IPS-NIHi11 (cell line): ENCODE data around the gene GZMM.
A peak's percentile ranks its signal among the peaks of the same experiment; 100 is the strongest.
"Not testable (repeated sequence)": the region's sequence is repeated elsewhere in the genome, so short reads cannot be mapped to it uniquely, and the experiment has no call there.

Experiments
- DNase-seq: peaks from one replicate; pipeline ENCODE4 v3.0.0; 2012; ENCODE audit warnings: mixed read lengths, low spot score

GZMM gene

DNA sequence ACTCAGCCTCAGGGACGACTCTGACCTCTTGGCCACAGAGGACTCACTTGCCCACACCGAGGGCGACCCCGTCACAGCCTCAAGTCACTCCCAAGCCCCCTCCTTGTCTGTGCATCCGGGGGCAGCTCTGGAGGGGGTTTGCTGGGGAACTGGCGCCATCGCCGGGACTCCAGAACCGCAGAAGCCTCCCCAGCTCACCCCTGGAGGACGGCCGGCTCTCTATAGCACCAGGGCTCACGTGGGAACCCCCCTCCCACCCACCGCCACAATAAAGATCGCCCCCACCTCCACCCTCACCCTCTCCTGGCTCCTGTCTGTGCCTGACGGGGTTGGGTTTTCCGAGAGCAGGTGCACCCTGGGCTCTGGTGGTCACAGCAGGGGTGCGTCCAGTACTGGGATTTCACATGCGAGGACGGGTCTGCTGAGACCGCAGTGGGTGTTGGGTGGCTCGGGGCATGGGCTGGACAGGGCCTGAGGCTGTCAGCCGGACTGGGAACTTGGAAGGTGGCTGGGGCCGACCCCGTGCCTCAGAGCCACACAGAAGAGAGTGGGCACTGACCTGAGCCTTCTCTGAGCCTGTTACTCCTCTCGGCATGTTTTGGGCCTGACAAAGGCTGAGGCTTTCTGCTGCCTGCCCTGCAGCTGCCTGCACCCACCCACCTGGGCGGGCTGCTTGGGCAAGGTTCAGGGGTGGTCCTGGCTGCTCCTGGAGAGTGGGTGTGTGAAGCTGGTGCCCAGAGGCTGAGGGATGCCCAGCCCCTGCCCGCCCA is 39.5 kb downstream of the GZMM start:
- DNase-seq, result no peak

DNA sequence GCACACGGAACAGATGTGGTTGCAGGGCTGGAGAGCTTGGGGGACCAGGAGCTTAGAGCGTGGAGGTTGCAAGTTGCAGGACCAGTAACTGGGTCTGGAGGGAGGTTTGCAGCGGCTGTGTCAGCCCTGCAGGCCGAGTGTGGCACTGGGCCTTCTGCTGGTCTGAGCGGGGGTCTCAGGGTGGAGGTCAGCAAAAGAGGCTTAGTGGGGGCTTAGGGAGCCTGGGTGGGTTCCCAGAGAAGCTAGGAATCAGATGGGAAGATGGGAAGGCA is 40.1 kb downstream of the GZMM start:
- no peak for DNase-seq

DNA sequence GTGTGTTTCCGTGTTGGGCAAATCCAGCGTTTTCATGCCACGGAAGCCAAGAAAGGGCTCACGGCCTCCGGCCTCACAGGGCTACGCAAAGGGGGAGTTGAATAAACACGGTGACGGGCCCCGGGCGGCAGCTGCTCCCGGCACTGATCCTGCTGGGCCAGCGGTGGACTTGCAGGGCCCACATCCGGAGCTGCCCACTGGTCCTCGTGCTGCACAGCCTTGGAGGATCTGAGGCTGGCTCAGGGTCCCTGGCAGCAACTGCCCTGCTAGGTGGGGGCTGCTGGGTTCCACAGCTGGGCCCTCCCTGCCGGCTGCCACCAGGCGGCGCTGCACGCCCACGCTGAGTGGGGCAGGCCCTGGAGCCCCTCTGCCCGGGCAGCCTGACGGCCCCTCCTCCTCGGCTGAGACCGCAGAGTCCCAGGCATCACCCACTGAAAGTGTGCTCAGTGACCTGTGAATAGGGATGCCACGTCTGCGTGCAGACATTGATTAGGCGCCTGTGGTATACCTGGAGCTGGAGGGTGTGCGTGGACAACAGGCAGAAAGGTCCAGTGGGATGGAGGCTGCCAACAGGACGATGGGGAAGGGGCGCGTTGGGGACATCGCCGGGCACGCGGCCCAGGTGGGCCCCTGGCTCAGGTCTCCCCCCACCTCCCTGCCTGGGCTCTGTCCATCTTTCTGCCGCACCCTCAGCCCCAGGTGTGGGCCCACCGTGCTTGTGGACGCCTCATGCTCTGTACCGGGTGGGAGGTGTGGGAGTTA is 40.6 kb downstream of the GZMM start:
- DNase-seq, result peak; percentile 91

DNA sequence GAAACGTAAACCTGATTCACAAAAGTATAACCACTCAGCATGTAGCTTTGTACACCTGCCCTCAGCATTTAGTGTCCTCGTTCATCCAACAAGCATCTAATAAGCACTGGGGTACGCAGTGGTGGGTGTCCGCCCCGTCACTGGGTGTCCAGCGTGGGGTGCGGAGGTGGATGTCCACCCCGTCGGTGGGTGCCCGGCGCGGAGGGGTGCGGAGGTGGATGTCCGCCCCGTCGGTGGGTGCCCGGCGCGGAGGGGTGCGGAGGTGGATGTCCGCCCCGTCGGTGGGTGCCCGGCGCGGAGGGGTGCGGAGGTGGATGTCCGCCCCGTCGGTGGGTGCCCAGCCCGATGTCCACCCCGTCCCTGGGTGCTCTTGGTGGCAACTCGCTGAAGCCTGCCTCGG is 41.3 kb downstream of the GZMM start:
- DNase-seq, result not testable (repeated sequence)

DNA sequence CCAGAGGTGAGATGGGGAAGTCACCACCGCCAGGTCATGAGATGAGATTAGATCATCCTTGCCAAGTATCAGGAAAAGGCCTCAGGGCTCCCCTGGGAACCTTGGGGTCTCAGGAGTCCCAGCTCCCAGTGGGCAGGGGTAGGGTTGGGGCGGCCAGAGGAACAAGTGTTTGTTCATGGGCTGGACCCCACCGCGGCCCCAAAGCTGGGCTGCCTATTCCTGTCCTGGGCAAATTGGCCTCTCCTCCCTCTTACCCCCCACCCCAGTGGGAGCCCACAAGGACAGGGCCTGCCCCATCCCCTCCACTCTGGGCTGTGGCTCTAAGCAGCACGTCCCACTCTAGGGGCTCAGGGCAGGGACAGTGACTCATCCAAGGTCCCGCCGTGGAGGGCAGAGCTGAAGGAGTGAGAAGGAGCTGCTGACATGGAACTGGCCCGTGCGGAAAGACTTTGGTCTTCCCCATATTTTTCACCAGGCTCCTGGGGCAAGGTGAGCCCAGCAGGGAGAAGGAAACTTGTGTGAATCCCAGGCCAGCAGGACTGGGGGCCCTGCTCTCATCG is 41.8 kb downstream of the GZMM start:
- no peak for DNase-seq

DNA sequence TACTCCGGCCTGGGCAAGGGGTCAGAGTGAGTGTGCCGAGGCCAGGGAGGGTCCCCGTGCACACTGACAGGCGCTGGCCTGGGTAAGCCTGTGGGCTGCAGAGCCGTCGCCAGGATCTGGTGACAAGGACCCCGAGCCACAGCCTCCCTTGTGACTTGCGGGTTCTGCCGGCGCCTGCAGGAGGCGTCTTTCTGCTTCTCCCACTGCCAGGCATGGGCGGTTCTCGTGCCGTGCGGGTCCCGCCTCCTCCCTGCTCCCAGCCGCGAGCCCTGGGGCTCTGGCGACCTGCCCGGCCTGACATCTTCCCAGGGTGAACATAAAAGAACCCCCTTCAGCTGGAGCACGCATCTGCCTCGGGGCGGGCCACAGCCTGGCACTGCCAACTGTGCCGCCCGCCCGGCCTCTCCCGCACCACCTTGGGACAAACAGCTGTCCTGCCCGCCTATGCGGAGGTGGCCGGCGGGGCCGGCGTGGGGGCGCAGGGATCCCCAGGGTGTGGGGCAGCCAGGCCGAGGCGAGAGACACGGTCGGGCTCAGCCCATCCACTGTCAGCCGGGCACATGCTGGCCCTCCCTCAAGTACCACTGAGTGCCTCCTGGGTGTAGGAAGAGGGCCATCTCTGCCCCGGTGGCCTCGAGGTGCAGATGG is 44.4 kb downstream of the GZMM start:
- peak; percentile 82 for DNase-seq

DNA sequence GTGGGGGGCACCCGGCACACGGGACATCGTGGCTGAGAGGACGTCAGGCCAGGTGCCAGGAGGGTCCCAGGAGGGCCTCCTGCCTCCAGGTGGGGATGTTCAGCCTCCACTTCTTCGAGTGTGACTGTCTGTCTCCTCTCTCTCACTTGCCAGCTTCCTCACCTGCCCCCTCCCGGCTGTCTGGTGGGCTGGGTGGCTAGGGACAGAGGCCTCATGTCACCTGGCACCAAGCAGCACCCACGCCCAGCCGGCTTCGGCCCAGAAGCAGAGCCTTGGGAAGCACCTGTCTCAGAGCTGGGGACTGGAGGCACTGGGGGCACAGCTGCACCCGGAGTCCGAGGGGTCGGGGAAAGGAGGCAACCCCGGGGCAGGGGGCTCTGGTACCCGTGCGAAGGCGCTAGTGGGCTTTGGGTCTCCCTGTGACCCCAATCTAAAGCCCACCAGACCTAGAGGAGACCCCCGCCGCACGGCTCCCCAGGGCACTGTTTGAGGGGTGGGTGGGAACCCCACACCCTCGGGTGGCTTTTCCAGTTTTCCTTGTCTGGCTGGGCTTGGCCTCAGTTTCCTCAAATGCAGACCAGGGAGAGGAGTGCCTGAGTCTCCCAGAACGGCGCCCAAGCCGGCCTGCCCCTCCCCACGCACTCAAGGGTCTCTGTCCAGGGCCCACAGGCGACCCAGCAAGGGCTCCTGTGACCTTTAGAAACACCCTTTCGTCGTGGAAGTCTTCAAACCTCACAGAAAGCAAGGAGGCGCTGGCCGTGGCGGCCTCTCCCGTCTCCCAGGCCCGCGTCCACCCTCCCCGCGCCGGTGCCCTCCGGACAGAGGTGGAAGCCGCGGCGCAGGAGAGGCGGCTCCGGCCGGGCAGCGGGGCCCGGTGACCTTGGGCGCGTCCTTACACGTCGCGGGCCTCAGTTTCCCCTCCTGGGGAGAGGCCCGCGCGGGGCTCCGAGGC is 45.2 kb downstream of the GZMM start:
- no peak for DNase-seq

DNA sequence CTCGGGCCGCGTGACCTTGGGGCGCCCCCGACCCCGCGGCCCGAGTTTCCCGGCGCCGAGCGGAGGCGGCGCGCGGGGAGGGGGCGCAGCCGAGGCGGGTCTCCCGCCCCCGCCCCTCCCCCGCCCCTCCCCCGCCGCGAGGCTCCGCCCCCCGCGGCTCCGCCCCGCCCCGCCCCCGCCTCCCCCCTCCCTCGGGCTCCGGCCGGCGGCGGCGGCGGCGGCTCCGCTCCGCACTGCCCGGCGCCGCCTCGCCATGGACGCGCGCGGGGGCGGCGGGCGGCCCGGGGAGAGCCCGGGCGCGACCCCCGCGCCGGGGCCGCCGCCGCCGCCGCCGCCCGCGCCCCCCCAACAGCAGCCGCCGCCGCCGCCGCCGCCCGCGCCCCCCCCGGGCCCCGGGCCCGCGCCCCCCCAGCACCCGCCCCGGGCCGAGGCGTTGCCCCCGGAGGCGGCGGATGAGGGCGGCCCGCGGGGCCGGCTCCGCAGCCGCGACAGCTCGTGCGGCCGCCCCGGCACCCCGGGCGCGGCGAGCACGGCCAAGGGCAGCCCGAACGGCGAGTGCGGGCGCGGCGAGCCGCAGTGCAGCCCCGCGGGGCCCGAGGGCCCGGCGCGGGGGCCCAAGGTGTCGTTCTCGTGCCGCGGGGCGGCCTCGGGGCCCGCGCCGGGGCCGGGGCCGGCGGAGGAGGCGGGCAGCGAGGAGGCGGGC is 46.0 kb downstream of the GZMM start, which contains the start of gene HCN2:
Gene HCN2 (plus strand): TSS at position 189 of the 703 bp plus-strand sequence. CDS start 65 bp downstream, at position 254.
- peak; percentile 69 for DNase-seq

DNA sequence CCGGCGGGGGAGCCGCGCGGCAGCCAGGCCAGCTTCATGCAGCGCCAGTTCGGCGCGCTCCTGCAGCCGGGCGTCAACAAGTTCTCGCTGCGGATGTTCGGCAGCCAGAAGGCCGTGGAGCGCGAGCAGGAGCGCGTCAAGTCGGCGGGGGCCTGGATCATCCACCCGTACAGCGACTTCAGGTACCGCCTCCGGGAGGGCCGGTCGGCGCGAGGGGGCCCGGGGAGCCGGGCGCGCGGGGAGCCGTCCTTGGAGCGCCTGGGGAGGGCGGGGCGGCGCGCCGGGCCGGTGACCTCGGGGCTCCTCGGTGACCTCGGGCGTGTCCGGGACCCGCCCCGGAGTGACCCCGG is 46.5 kb downstream of the GZMM start:
- DNase-seq, result no peak

DNA sequence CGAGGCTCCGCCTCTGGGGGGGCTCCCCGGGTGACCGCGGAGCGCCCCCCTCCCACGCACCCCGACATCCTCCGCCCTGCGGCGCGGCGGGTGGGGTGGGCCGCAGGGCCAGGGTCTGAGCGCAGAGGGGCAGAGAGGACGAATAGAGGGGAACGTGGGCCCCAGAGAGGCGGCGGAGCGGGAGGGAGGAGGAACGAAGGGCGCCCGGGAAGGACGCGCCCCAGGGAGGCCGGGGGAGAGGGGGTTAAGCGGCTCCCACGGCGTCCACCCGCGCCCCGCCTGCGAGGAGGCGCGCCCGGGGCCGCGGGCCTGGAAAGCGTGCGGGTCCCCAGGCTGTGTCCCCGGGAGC is 46.9 kb downstream of the GZMM start:
- DNase-seq, result no peak

DNA sequence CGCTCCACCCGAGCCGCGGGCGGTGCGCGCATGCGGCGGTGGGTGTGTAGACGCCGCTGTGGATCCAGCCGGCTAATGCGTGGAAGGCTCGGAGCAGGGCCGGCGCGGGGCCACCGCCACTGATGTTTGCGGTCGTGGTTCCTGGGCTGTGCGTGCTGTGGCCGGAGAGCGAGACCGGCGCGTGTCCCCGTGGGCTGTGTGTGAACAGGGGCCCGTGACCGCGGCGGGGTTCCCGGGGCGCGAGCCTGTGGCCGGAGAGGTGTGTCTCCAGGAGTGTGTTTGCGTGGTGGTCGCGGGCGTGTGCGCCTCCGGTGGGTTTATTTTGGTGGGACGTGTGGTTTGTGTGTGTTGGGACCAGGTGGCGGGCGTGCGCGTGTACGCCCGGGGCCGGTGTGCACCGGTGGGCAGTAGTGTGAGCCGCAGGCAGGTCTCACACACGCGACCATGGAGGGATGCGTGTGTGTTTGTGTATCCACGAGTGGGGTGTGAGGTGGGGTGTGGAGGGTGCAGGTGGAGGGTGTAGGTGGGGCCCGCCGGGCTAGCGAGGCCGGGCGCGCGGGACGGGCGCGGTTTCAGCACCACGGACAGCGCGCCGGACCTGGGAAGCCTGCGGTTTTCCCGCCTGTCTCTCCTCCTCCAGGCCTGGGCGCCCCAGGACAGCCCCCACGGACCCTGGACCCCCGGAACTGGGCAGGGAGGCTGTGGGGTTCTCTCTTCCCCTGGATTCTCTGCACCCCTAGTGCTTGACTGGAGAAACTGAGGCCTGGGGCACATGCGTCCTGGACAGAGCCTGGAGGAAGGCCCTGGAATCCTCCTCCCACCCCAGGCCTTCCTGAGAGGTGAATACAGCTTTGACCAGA is 47.5 kb downstream of the GZMM start:
- peak; percentile 84 for DNase-seq

DNA sequence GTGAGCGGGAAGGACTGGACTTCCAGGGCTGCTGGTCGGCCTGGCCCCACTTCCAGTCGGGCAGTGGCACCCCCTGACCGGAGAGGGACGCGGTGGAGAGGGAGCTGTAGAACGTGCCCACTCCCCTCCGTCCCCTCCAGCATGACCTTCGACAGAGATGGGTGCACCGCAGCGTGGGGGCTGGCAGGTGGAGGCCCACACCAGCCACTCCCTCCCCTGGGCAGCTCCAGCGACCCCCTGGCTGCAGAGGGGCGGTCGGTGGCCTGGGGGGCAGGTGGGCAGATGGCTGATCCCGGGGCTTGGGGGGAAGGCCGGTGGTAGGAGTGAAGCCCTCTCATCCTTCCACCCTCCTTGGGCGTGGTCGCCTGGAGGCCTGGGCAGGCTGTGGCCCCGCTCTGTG is 48.2 kb downstream of the GZMM start:
- DNase-seq, result no peak

DNA sequence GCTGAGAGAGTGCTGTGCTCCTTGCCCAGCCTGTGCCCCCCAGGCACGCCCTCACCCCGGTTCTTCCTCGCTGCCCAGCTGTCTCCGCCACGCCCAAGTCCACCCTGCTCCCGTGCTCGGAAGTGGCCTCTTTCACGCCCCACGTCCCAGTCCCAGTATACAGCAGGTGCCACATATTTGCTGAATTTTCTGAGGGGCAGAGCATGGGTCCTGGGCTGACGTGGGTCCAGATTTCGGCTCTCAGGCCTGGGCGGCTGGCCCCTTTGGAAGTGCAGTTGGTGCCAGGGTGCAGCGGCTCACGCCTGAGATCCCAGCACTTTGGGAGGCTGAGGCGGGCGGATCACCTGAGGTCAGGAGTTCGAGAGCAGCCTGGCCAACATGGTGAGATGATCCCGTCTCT is 49.2 kb downstream of the GZMM start:
- DNase-seq, result no peak

DNA sequence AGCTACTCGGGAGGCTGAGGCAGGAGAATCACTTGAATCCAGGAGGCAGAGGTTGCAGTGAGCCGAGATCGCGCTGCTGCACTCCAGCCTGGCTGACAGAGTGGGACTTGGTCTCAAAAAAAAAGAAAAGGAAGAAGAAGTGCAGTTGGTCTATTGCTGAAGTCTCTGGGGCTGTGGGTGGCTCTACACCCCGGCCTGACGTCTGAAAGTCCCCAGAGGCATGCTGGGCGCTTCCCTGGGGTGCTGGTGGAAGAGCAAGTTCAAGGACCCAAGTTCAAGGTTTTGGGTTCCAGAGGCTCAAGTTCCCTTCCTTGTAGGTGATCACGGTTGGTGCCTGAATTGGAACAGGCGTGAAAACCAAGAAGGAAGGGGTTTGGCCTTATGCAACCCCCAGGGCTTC is 49.7 kb downstream of the GZMM start:
- no peak for DNase-seq

DNA sequence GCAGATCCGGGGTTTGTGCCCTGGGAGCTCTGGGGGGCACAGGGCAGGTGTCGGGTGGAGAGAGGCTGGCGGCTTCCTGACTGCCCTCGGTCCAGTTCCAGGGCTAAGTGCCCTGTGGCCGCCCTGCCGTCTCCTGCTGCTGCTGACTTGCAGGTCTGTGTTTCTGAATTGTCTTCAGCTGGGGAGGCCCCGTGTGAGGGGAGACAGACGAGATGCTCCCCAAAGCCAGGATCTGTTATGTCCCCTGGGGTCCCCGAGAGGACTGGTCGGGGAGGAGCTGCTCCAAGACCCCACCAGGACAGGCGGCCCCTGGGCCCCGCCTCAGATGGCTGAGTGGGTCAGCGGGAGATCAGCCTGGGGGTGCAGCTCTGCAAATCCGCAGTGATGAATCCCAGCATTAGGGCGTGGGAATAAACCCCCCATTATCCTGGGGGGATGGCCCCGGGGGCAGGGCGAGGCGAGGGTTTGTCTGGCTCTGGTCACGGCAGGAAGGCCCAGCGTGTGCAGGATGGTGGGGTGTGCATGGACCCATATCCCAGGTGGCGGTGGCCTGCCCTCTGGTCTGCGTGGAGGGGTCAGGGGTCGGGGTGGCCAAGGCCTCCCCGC is 50.5 kb downstream of the GZMM start:
- no peak for DNase-seq

DNA sequence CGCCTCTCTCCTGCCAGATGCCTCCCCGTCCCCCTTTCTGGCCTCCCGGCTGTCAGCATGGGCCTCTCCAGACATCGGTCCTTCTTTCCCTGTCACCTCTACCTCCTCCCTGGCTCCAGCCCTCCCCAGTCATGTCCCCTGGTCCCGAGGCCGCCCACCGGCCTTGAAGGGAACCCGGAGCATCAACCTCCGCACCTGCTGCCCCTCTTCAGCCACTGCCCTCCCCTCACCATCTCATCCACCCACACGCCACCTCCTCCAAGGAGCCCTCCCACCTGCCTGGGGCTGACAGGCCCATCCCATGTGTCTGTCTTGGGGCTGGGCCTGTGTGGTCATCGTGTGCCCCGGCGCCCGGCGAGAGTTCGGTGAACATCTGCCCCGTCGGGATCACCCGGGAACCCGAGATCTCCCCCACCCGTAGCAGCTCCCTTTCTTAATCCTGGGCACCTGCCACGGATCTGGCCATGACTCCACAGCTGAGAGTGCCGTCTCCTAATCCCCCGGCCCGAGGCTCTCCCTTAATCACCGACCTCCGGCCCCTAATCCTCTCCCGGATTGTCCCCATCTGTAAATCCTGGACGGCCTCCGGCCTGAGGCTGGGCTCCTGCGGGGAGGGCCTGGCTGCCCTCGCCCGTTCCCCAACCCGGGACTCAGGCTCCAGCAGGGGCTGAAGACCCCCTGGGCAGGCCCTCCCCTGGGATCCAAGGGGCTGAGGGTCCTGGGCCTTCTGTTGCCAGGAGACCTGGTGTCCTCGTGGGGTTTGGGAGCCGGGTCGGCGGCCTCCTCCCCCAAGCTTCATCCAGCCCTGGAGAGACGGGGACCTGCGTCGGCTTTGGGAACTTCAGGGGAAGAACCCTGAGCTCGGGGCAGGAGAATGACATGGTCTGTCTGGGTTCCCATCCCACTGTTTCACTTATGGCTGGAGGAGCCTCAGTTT is 51.7 kb downstream of the GZMM start:
- no peak for DNase-seq

DNA sequence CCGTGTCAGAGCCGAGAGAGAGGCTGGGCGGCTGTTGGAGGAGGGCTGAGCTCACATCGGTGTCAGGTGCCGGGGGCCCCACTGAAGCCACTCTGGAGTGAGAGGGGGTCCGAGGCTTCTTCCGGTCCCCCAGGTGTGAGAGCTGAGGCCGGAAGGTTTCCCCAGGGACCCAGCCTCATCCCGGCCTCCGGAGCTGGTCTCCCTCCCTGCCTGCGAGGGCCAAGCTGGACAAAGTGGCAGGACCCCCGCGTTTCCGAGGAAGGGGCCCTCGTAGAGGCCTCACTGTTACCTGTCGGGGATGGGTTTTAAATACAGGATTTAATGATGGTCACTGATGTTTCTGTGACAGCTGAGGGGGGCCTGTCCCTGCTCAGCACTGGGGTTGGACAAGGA is 52.4 kb downstream of the GZMM start:
- DNase-seq, result no peak

DNA sequence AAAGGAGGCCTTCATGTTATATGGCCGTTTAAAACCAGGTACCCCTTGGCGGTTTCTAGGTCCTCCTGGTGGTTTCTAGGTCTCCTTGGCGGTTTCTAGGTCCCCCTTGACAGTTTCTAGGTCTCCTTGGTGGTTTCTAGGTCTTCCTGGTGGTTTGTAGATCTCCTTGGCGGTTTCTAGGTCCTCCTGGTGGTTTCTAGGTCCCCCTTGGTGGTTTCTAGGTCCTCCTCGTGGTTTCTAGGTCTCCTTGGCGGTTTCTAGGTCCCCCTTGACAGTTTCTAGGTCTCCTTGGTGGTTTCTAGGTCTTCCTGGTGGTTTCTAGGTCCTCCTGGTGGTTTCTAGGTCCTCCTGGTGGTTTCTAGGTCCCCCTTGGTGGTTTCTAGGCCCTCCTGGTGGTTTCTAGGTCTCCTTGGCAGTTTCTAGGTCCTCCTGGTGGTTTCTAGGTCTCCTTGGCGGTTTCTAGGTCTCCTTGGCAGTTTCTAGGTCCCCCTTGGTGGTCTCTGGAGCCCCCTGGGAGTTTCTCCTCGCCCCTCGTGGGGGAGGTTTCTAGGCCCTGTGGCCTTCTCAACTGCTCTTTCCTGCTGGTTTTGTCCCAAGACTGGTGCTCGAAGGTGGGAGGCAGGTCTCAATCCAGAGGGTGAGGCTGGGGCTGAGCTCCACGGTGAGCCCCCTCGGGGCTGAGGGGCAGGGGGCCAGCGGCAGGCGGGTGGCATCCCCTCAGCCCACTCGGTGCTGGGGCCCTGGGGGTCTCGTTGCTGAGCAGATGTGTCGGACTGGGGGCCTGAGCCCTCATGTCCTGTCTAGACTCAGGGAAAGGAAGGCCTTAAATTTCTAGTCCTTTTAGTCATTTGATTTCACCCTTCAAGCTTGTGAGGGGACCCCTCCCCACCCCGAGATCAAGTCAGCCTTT is 53.8 kb downstream of the GZMM start:
- no peak for DNase-seq
